Measurements from ENCODE around the gene BLVRB.
"Not testable (repeated sequence)": the region's sequence is repeated elsewhere in the genome, so short reads cannot be mapped to it uniquely, and the experiment has no call there.

- TF ChIP-seq CTCF (IDR thresholded peaks at IDR 0.05; ENCODE audit: low read depth, low read length); EZH2phosphoT487 (IDR thresholded peaks at IDR 0.05; ENCODE audit: low read depth): not testable (repeated sequence)
These were observed 37.3 kb downstream of the BLVRB start for GRCh38 chr19:40428197-40428596.
